ENCODE measurements around the gene VPS41. TPM values are rescaled to one million over a fixed set of nuclear protein-coding genes. Genes with fewer than 3 reads are reported as not detected.
A peak's percentile ranks its signal among the peaks of the same experiment; 100 is the strongest.

VPS41 gene
- polyA plus RNA-seq, 1 of the 3 experiments (the other 2 are of a cell fraction), result 20.4 TPM

- Histone ChIP-seq H3K79me2 (ENCODE audit: insufficient read depth) (no peaks in the 10 kb centered on the region), H3K4me2 (no peak overlapping the region), H3F3A (replicated peaks; ENCODE audit: insufficient read depth) (no peaks in the 10 kb centered on the region), H3K9me2 (no peaks in the 10 kb centered on the region), H3K4me1 (ENCODE audit: control insufficient read depth in 1 of 2, insufficient read depth in 2 of 2, low read depth in 1 of 2, low read length in 1 of 2) (no peaks in the 10 kb centered on the region; a peak in 1 of 4 replicates), H3K27ac (ENCODE audit: low read depth in 2 of 2, low read length in 1 of 2) (no peak overlapping the region), H3K9me3 (no peaks in the 10 kb centered on the region), H3K9ac (no peak overlapping the region), H3K27me3 (ENCODE audit: insufficient read depth) (no peaks in the 10 kb centered on the region), H3K36me3 (replicated peaks in 1 of 2; ENCODE audit: control insufficient read depth in 1 of 2, insufficient read depth in 2 of 2, low read length in 1 of 2) (peaks cover 21 to 46% of the 10 kb centered on the region in 2 experiments), H4K20me1 (ENCODE audit: insufficient read depth) (no peaks in the 10 kb centered on the region), H2AFZ (ENCODE audit: low read depth) (no peak overlapping the region), H3K4me3 (ENCODE audit: low read depth in 2 of 2, low read length in 1 of 2) (no peak overlapping the region)
- ChIA-PET POLR2A (no interaction called here), CTCF (interaction anchor here (0.9 to 2.3 kb wide), 16 partner anchors 8 to 725 kb away, joined by 3 to 17 read pairs (median 4); partner anchors contain the start of gene VPS41)
- no peak for DNase-seq
- WGBS (ENCODE audit: low lambda C conversion rate), result 88% methylated on average over 2 of the region's 2 CpGs
- TF ChIP-seq EP300 (IDR thresholded peaks at IDR 0.05; ENCODE audit: borderline replicate concordance in 1 of 2, low read depth in 1 of 2, low read length in 1 of 2) (no peak), FOXJ3 (CRISPR knock-in tag; IDR thresholded peaks at IDR 0.05) (no peak), CHD2 (IDR thresholded peaks at IDR 0.05; ENCODE audit: low read length, partially characterized antibody) (no peak), USF2 (IDR thresholded peaks at IDR 0.05; ENCODE audit: borderline replicate concordance, low read depth, low read length) (no peak), ELF1 (IDR thresholded peaks at IDR 0.05) (no peak), RXRA (IDR thresholded peaks at IDR 0.05; ENCODE audit: borderline replicate concordance, low read depth) (no peak), FOSL2 (IDR thresholded peaks at IDR 0.05; ENCODE audit: borderline replicate concordance, low read depth) (no peak)
Observed at GRCh38 chr7:38795593-38795992, 113.4 kb downstream of the VPS41 start.

GRCh38 chr7:38781991-38782390, 127.0 kb downstream of the VPS41 start:
- CTCF ChIA-PET, result interaction anchor here (1.4 kb wide), 1 partner anchor 14 kb away, joined by 9 read pairs; no protein-coding TSS in a partner anchor
- no peak for DNase-seq
- H3K4me2 ChIP-seq, result no peak overlapping the region
- no peak overlapping the region for H3K9ac ChIP-seq
- no peaks in the 10 kb centered on the region for H3K27me3 ChIP-seq (ENCODE audit: insufficient read depth)
- peaks cover 15 to 21% of the 10 kb centered on the region in 2 experiments for H3K36me3 ChIP-seq (replicated peaks in 1 of 2; ENCODE audit: control insufficient read depth in 1 of 2, insufficient read depth in 2 of 2, low read length in 1 of 2)
- H3K4me3 ChIP-seq (ENCODE audit: low read depth in 2 of 2, low read length in 1 of 2), result no peak overlapping the region
- no peaks in the 10 kb centered on the region for H3K79me2 ChIP-seq (ENCODE audit: insufficient read depth)
- H3K4me1 ChIP-seq (ENCODE audit: control insufficient read depth in 1 of 2, insufficient read depth in 2 of 2, low read depth in 1 of 2, low read length in 1 of 2), result peaks cover 0 to 11% of the 10 kb centered on the region in 2 experiments; a peak in 2 of 4 replicates
- peak overlapping the region in 1 of 2 experiments; percentile 19; a peak in 1 of 4 replicates for H3K27ac ChIP-seq (ENCODE audit: low read depth in 2 of 2, low read length in 1 of 2)
- TF ChIP-seq MEF2A (IDR thresholded peaks at IDR 0.05; ENCODE audit: borderline replicate concordance, low read depth) (no peak), RFX5 (IDR thresholded peaks at IDR 0.05; ENCODE audit: low read length) (no peak), NRF1 (IDR thresholded peaks at IDR 0.05; ENCODE audit: low read depth, low read length) (no peak), NFIC (IDR thresholded peaks at IDR 0.05; ENCODE audit: borderline replicate concordance) (no peak), FOSL2 (IDR thresholded peaks at IDR 0.05; ENCODE audit: borderline replicate concordance, low read depth) (no peak), EZH2phosphoT487 (IDR thresholded peaks at IDR 0.05; ENCODE audit: borderline replicate concordance, low read depth) (no peak), CHD2 (IDR thresholded peaks at IDR 0.05; ENCODE audit: low read length, partially characterized antibody) (no peak), RAD21 (IDR thresholded peaks at IDR 0.05; ENCODE audit: low read length) (no peak), IRF3 (IDR thresholded peaks at IDR 0.05; ENCODE audit: low read depth, low read length) (no peak), TEAD4 (IDR thresholded peaks at IDR 0.05; ENCODE audit: borderline replicate concordance, insufficient read depth) (no peak), TAF1 (IDR thresholded peaks at IDR 0.05; ENCODE audit: borderline replicate concordance, low read depth, low read length) (no peak), CTCF (IDR thresholded peaks at IDR 0.05) (no peak)
- H3K9me3 ChIP-seq, result no peaks in the 10 kb centered on the region
- H4K20me1 ChIP-seq (ENCODE audit: insufficient read depth), result no peaks in the 10 kb centered on the region
- no peak overlapping the region for H2AFZ ChIP-seq (ENCODE audit: low read depth)
- H3K9me2 ChIP-seq, result no peaks in the 10 kb centered on the region
- H3F3A ChIP-seq (replicated peaks; ENCODE audit: insufficient read depth), result no peaks in the 10 kb centered on the region
- POLR2A ChIA-PET, result no interaction called here
